CD14-positive monocyte (primary cell): ENCODE measurements around the gene YDJC. TPM values are rescaled to one million over a fixed set of nuclear protein-coding genes. Genes with fewer than 3 reads are reported as not detected.

Source experiments
- DNase-seq, 3 donors: peaks; one replicate each; pipeline ENCODE4 v3.0.0-alpha.2; 2011 to 2022
- H2AFZ ChIP-seq: 2 replicates; pipeline ENCODE4 v1.6.0; 2012; ENCODE audit warnings: mild to moderate bottlenecking, low read depth, low read length, inconsistent platforms; ENCODE audit not compliant: insufficient read depth, poor library complexity, severe bottlenecking
- H3K27ac ChIP-seq, 2 donors: 1 replicate in 1 of 2; 2 replicates in 1 of 2; pipeline ENCODE4 v1.5.1; 2012 to 2013; ENCODE audit warnings: low read length in 2 of 2, control low read depth in 1 of 2, inconsistent platforms in 1 of 2, low read depth in 1 of 2, mild to moderate bottlenecking in 1 of 2
- H3K27me3 ChIP-seq, 2 donors: one replicate each; pipeline versions ENCODE4 v1.6.0 to v1.6.1; 2011 to 2013; ENCODE audit warnings: low read length in 2 of 2; ENCODE audit not compliant: control insufficient read depth in 2 of 2, insufficient read depth in 2 of 2
- H3K36me3 ChIP-seq, 2 donors: replicated peaks in 1 of 2; 1 replicate in 1 of 2; 2 replicates in 1 of 2; pipeline versions ENCODE4 v1.5.1 to v1.6.1; 2012 to 2013; ENCODE audit warnings: low read length in 2 of 2, control low read depth in 1 of 2, inconsistent platforms in 1 of 2, mild to moderate bottlenecking in 1 of 2; ENCODE audit not compliant: insufficient read depth in 2 of 2, control insufficient read depth in 1 of 2
- H3K4me1 ChIP-seq, 2 donors: 1 replicate in 1 of 2; 2 replicates in 1 of 2; pipeline versions ENCODE4 v1.5.1 to v1.6.1; 2012 to 2013; ENCODE audit warnings: low read length in 2 of 2, control low read depth in 1 of 2, inconsistent platforms in 1 of 2, mild to moderate bottlenecking in 1 of 2, moderate library complexity in 1 of 2; ENCODE audit not compliant: insufficient read depth in 2 of 2, control insufficient read depth in 1 of 2
- H3K4me2 ChIP-seq: replicated peaks from 2 replicates; pipeline ENCODE3; 2012; ENCODE audit warnings: low read length, moderate library complexity, mild to moderate bottlenecking; ENCODE audit not compliant: poor library complexity, severe bottlenecking; ENCODE audit errors: extremely low read depth
- H3K4me3 ChIP-seq, 3 experiments: fragments of 200-600 bp in 1 of 3; sonication (generic) in 1 of 3; replicated peaks in 1 of 3; 1 replicate in 2 of 3; 2 replicates in 1 of 3; pipeline ENCODE4 v1.5.1; 2011 to 2013; ENCODE audit warnings: low read length in 3 of 3, mild to moderate bottlenecking in 3 of 3, control low read depth in 2 of 3, low read depth in 2 of 3, inconsistent platforms in 1 of 3, moderate library complexity in 1 of 3
- H3K79me2 ChIP-seq: 2 replicates; pipeline ENCODE4 v1.6.0; 2012; ENCODE audit warnings: mild to moderate bottlenecking, control low read depth, inconsistent platforms, low read length, moderate library complexity; ENCODE audit not compliant: insufficient read depth
- H3K9ac ChIP-seq: 2 replicates; pipeline ENCODE4 v1.6.0; 2017; ENCODE audit warnings: low read length, mild to moderate bottlenecking; ENCODE audit not compliant: insufficient read depth, poor library complexity, severe bottlenecking
- H3K9me3 ChIP-seq, 2 donors: replicated peaks in 1 of 2; 1 replicate in 1 of 2; 2 replicates in 1 of 2; pipeline versions ENCODE4 v1.5.1 to v1.6.1; 2012 to 2013; ENCODE audit warnings: low read length in 2 of 2, control low read depth in 1 of 2; ENCODE audit not compliant: control insufficient read depth in 1 of 2, insufficient read depth in 1 of 2
- H4K20me1 ChIP-seq: 2 replicates; pipeline ENCODE4 v1.6.0; 2012; ENCODE audit warnings: mild to moderate bottlenecking, low read length, control low read depth, moderate library complexity; ENCODE audit not compliant: insufficient read depth
- H3K27ac Mint-ChIP-seq, 7 donors: one replicate each; pipeline ENCODE4 v1.8.0; 2020; ENCODE audit warnings: mild to moderate bottlenecking in 7 of 7, mixed read lengths in 7 of 7, moderate library complexity in 6 of 7, inconsistent platforms in 2 of 7
- H3K27me3 Mint-ChIP-seq, 3 donors: one replicate each; pipeline ENCODE4 v1.8.0; 2021 to 2022; ENCODE audit warnings: low read depth in 3 of 3, mild to moderate bottlenecking in 3 of 3, mixed read lengths in 3 of 3, moderate library complexity in 3 of 3, inconsistent platforms in 1 of 3
- H3K36me3 Mint-ChIP-seq, 2 donors: one replicate each; pipeline ENCODE4 v1.8.0; 2020; ENCODE audit warnings: mixed read lengths in 2 of 2, inconsistent platforms in 1 of 2, mild to moderate bottlenecking in 1 of 2
- H3K4me1 Mint-ChIP-seq: one replicate; pipeline ENCODE4 v1.8.0; 2020; ENCODE audit warnings: mild to moderate bottlenecking, mixed read lengths
- H3K4me3 Mint-ChIP-seq, 2 donors: one replicate each; pipeline ENCODE4 v1.8.0; 2020; ENCODE audit warnings: mild to moderate bottlenecking in 2 of 2, mixed read lengths in 2 of 2, moderate library complexity in 1 of 2
- H3K9me3 Mint-ChIP-seq, 7 donors: one replicate each; pipeline ENCODE4 v1.8.0; 2020 to 2022; ENCODE audit warnings: mixed read lengths in 7 of 7, mild to moderate bottlenecking in 6 of 7, moderate library complexity in 6 of 7, inconsistent platforms in 2 of 7
- WGBS: methylation state at CpG from one replicate; pipeline ENCODE4 v1.1.5; 2013; ENCODE audit warnings: missing lambda C conversion rate; ENCODE audit not compliant: insufficient coverage; 5-methylcytosine and 5-hydroxymethylcytosine counted together
- intact Hi-C, 2 donors: fragments of 100-400 bp; cut with micrococcal nuclease; formaldehyde crosslinking; loops; one replicate each; pipeline versions ENCODE4 v1.15.0 to v1.15.1; 2023
- polyA plus RNA-seq, 3 donors: library from polyadenylated mRNA; depleted of rRNA in 1 of 3; unstranded in 2 of 3; stranded (reverse) in 1 of 3; fragments of 300-500 nt in 2 of 3; fragments of >200 nt in 1 of 3; fragmentation: Illumina TruSeq in 2 of 3; gene quantifications; 1 replicate in 2 of 3; 2 replicates in 1 of 3; pipeline ENCODE4 v1.2.3, GENCODE V29; 2012 to 2021
- TF ChIP-seq, protein P1 (sequence below): fragments of 200-600 bp; IDR thresholded peaks from one replicate; pipeline ENCODE4 v1.8.0; 2022; ENCODE audit warnings: antibody characterized with exemption, mild to moderate bottlenecking

YDJC gene
- polyA plus RNA-seq, 3 donors: 26.5 to 32.9 (median 26.7) TPM

DNA sequence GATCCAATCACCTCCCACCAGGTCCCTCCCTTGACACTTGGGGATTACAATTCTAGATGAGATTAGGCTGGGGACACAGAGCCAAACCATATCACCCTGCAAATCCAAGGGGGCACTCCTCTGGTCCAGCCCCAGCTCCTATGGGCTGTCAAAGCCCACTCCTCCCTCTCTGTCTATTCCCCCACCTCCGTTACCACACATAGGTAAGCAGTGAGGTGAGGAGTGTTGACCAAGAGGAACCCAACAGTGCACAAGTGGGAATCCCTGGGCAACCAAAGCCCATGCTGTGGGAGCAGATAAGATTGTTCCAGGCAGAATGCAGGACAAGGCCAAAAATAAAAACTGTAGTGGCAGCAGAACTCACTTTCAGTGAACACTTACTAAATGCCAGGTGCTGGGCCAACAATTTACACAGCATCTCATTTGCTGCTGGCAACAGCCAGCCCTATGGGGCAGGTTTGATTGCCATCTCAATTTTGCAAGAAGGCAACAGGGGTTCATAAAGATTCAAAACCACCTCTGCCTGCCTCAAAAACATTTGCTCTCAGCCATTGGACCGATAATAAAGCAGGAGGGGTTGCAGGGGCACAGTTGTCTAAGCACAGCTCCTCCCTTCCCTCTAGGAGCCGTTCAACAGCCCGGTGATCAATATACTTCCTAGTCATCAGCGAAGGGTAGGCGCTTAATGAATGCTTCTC lies 21.1 kb upstream of the YDJC start:
- no peak for DNase-seq
- Histone ChIP-seq H2AFZ (peak overlapping the region; percentile 92), H3K36me3 (peaks cover 2 to 9% of the 10 kb centered on the region in 2 donors), H3K4me3 (peak overlapping the region in 1 of 3 experiments; percentile 77), H3K79me2 (no peaks in the 10 kb centered on the region), H4K20me1 (peaks cover 10% of the 10 kb centered on the region), H3K27ac (no peak overlapping the region), H3K9ac (peak overlapping the region; percentile 72), H3K4me2 (peak overlapping the region; percentile 87), H3K9me3 (no peaks in the 10 kb centered on the region), H3K27me3 (no peaks in the 10 kb centered on the region), H3K4me1 (peaks cover 20 to 28% of the 10 kb centered on the region in 2 donors)
- Mint-ChIP-seq H3K9me3 (no peaks in the 10 kb centered on the region), H3K4me3 (peak overlapping the region; percentile 83 to 93), H3K36me3 (peaks cover 11 to 22% of the 10 kb centered on the region in 2 donors), H3K27ac (peak overlapping the region in 3 of 7 donors; percentile 26 to 72 (median 40)), H3K4me1 (peaks cover 23% of the 10 kb centered on the region), H3K27me3 (peaks cover 2 to 5% (median 3%) of the 10 kb centered on the region in 3 donors)
- 0% methylated on average over 5 of the region's 6 CpGs for WGBS
- TF ChIP-seq, protein P1, sequence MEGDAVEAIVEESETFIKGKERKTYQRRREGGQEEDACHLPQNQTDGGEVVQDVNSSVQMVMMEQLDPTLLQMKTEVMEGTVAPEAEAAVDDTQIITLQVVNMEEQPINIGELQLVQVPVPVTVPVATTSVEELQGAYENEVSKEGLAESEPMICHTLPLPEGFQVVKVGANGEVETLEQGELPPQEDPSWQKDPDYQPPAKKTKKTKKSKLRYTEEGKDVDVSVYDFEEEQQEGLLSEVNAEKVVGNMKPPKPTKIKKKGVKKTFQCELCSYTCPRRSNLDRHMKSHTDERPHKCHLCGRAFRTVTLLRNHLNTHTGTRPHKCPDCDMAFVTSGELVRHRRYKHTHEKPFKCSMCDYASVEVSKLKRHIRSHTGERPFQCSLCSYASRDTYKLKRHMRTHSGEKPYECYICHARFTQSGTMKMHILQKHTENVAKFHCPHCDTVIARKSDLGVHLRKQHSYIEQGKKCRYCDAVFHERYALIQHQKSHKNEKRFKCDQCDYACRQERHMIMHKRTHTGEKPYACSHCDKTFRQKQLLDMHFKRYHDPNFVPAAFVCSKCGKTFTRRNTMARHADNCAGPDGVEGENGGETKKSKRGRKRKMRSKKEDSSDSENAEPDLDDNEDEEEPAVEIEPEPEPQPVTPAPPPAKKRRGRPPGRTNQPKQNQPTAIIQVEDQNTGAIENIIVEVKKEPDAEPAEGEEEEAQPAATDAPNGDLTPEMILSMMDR: no peak
- intact Hi-C loops: loop anchor here in 1 of 2 donors (10.0 kb wide), 1 partner anchor 284 kb away; no protein-coding TSS in a partner anchor

DNA sequence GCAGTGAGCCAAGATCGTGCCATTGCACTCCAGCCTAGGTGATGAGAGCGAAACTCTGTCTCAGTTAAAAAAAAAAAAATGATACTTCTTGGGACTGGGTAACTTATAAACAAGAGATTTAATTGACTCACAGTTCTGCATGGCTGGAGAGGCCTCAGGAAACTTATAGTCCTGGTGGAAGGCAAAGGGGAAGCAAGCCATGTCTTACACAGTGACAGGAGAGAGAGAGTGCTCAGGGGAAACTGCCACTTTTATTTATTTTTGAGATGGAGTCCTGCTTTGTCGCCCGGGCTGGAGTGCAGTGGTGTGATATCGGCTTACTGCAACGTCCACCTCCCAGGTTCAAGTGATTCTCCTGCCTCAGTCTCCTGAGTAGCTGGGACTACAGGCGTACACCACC lies 20.5 kb upstream of the YDJC start:
- Histone ChIP-seq H3K4me1 (peaks cover 20 to 28% of the 10 kb centered on the region in 2 donors), H2AFZ (no peak overlapping the region), H3K4me3 (no peak overlapping the region), H3K4me2 (no peak overlapping the region), H3K27ac (no peak overlapping the region), H3K9ac (no peak overlapping the region), H3K27me3 (no peaks in the 10 kb centered on the region), H3K36me3 (peaks cover 2 to 9% of the 10 kb centered on the region in 2 donors), H4K20me1 (peaks cover 10% of the 10 kb centered on the region), H3K9me3 (no peaks in the 10 kb centered on the region), H3K79me2 (no peaks in the 10 kb centered on the region)
- H3K36me3 Mint-ChIP-seq: peaks cover 11 to 26% of the 10 kb centered on the region in 2 donors
- H3K27me3 Mint-ChIP-seq: peaks cover 2 to 4% (median 3%) of the 10 kb centered on the region in 3 donors
- no peaks in the 10 kb centered on the region for H3K9me3 Mint-ChIP-seq
- WGBS: 93% methylated on average over 6 of the region's 7 CpGs
- intact Hi-C loops: loop anchor here in 1 of 2 donors (10.0 kb wide), 1 partner anchor 285 kb away; no protein-coding TSS in a partner anchor
- no peak overlapping the region for H3K27ac Mint-ChIP-seq
- TF ChIP-seq, protein P1: no peak
- no peak overlapping the region for H3K4me3 Mint-ChIP-seq
- no peak for DNase-seq
- peaks cover 23% of the 10 kb centered on the region for H3K4me1 Mint-ChIP-seq
